Measurements from ENCODE around the gene FTO. TPM values are rescaled to one million over a fixed set of nuclear protein-coding genes. Genes with fewer than 3 reads are reported as not detected.

FTO gene
- total RNA-seq, 4 donors from 2014 or later: 62.0 to 90.1 (median 75.1) TPM

DNA sequence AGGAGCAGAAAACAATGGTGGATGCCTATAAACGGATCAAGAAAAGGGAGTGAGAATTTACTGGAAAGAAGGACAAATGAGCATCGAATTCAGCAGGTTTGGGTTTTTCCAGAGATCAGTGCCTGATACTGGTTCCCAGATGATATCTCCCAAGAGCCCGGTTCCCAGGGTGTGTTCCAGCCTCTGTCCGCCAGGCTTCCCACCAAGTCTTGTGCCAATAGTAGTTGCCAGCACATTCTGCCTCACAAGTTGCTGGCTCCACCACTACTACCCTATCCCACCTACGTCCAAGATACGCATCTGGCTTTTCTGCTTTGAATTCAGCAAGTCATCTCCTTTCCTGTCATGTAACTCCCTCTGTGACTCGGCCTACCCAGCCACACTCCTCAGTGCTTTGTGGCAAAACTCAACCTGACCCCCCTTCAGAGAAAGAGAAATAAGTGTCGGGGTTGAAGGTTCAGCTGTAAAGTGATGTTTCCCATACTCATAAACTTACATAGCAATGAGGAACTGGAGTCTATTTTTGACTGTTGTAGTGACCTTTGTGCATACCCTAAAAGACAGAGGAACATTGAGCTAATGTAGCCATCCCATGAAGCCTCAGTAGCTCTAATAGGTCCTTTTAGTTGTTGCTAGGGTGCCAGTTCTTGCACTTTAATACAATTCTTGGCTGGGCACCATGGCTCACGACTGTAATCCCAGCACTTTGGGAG, 305.7 kb downstream of the FTO start:
- TF ChIP-seq, protein P1, sequence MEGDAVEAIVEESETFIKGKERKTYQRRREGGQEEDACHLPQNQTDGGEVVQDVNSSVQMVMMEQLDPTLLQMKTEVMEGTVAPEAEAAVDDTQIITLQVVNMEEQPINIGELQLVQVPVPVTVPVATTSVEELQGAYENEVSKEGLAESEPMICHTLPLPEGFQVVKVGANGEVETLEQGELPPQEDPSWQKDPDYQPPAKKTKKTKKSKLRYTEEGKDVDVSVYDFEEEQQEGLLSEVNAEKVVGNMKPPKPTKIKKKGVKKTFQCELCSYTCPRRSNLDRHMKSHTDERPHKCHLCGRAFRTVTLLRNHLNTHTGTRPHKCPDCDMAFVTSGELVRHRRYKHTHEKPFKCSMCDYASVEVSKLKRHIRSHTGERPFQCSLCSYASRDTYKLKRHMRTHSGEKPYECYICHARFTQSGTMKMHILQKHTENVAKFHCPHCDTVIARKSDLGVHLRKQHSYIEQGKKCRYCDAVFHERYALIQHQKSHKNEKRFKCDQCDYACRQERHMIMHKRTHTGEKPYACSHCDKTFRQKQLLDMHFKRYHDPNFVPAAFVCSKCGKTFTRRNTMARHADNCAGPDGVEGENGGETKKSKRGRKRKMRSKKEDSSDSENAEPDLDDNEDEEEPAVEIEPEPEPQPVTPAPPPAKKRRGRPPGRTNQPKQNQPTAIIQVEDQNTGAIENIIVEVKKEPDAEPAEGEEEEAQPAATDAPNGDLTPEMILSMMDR (IDR thresholded peaks at IDR 0.05 in 4 of 5, conservative IDR thresholded peaks at IDR 0.05 in 1 of 5): no peak
- no peak for TF ChIP-seq POLR2A (IDR thresholded peaks at IDR 0.05)
- no peak overlapping the region for H3K4me3 ChIP-seq
- H3K4me1 ChIP-seq: peaks cover 0 to 10% of the 10 kb centered on the region in 2 donors
- in situ Hi-C loops (cut with MboI; ENCODE audit: low sequenced_read_pairs in 4 of 4): no loop called here
- H3K27me3 ChIP-seq: no peaks in the 10 kb centered on the region
- no peak for ATAC-seq
- no peaks in the 10 kb centered on the region for H3K9me3 ChIP-seq
- H3K27ac ChIP-seq: no peak overlapping the region
- intact Hi-C loops (cut with DNase I; ENCODE audit: low total_unique reads): no loop called here
- no peaks in the 10 kb centered on the region for H3K36me3 ChIP-seq
- DNase-seq: no peak

DNA sequence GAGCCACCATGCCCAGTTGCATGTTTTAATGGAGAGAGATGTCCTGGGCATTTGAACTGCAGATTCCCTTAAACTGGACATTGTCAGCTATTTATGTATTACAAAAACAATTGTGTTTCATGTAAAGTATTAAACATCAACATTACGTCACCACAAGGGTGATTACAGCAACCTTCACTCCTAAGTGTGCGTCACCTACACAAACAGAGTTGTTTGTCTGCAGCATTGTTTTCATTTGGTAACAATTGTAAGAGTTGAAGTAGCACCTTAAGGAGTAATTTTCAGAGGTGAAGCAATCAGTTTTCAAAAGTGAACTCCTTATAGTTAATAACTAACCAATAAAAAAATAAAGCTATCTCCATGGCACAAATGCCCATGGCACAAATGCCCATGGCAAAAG, 311.2 kb downstream of the FTO start:
- Histone ChIP-seq H3K4me3 (no peak overlapping the region), H3K27ac (no peak overlapping the region), H3K36me3 (no peaks in the 10 kb centered on the region), H3K27me3 (no peaks in the 10 kb centered on the region), H3K4me1 (no peaks in the 10 kb centered on the region), H3K9me3 (no peaks in the 10 kb centered on the region)
- in situ Hi-C loops (cut with MboI; ENCODE audit: low sequenced_read_pairs in 4 of 4): no loop called here
- no peak for TF ChIP-seq POLR2A (IDR thresholded peaks at IDR 0.05)
- TF ChIP-seq, protein P1 (IDR thresholded peaks at IDR 0.05 in 4 of 5, conservative IDR thresholded peaks at IDR 0.05 in 1 of 5): no peak
- ATAC-seq (no peak), DNase-seq (no peak)
- intact Hi-C loops (cut with DNase I; ENCODE audit: low total_unique reads): no loop called here

DNA sequence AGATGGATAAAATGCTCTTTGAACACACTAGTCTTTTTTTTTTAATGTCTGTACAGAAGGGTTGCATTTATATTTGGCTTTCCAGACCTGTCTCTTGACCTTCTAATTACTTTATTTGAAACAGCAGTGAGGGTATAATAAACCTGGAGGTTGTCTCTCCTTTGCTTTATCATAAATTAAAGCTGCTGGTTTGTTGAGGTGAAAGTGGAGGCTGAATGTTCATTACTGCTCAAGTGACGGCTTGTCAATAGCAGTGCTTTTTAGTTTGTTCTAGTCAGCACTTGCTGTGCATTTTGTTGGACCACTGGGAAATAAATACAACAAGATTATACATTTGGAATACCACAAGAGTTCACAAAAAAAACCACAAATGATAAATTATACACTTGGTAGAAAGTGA, 318.4 kb downstream of the FTO start:
- in situ Hi-C loops (cut with MboI; ENCODE audit: low sequenced_read_pairs in 4 of 4): no loop called here
- intact Hi-C loops (cut with DNase I; ENCODE audit: low total_unique reads): no loop called here
- no peak for ATAC-seq

DNA sequence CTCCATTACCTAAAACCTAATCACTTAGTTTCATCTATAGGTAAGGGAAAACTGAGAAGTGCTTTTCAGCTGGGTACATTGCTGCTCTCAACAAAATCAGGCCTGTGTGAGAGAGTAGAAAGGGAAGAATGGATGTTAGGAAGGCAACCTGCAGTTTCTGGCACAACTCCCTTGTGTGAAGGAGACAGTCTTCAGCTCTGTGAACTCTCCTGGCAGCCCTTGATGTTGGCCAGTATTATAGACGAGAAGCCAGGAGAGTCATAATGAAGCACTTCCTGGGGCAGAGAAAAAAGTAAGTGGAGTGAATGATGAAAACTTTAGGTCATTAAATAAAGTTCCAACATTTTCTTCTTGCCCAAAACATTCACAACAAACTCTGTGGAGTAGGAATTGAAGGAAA, 322.5 kb downstream of the FTO start:
- no peak for ATAC-seq
- no peaks in the 10 kb centered on the region for H3K4me1 ChIP-seq
- in situ Hi-C loops (cut with MboI; ENCODE audit: low sequenced_read_pairs in 4 of 4): no loop called here
- intact Hi-C loops (cut with DNase I; ENCODE audit: low total_unique reads): no loop called here
- no peak overlapping the region for H3K27ac ChIP-seq
- H3K9me3 ChIP-seq: no peaks in the 10 kb centered on the region
- H3K27me3 ChIP-seq: no peaks in the 10 kb centered on the region
- H3K36me3 ChIP-seq: no peaks in the 10 kb centered on the region
- TF ChIP-seq, protein P1 (IDR thresholded peaks at IDR 0.05 in 4 of 5, conservative IDR thresholded peaks at IDR 0.05 in 1 of 5): no peak
- TF ChIP-seq POLR2A (IDR thresholded peaks at IDR 0.05): no peak
- DNase-seq: no peak
- H3K4me3 ChIP-seq: no peak overlapping the region

More for the DNA sequence above, 318.4 kb downstream of the FTO start:
- Histone ChIP-seq H3K9me3 (no peaks in the 10 kb centered on the region), H3K36me3 (no peaks in the 10 kb centered on the region), H3K27me3 (no peaks in the 10 kb centered on the region), H3K27ac (no peak overlapping the region), H3K4me1 (no peaks in the 10 kb centered on the region), H3K4me3 (no peak overlapping the region)
- TF ChIP-seq, protein P1 (IDR thresholded peaks at IDR 0.05 in 4 of 5, conservative IDR thresholded peaks at IDR 0.05 in 1 of 5): no peak
- TF ChIP-seq POLR2A (IDR thresholded peaks at IDR 0.05): no peak
- DNase-seq: no peak

DNA sequence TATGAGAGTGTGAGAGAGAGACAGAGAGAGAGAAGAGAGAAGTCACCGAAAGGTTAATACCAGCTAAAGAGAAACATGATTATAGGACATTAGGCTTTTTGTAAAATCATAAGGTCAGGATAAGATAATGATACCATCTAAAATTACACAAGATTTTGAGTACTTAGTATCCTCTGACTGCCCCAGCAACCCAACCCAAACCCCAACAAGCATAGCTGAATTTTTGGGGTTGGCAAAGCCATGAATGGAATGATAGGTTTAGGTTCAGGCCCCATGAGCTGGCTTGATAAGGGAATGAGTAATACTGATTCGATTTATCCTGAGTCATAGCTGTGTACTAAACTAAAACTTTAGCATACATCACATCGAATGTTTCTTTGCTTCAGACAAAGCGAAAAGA, 323.1 kb downstream of the FTO start:
- H3K9me3 ChIP-seq: no peaks in the 10 kb centered on the region
- in situ Hi-C loops (cut with MboI; ENCODE audit: low sequenced_read_pairs in 4 of 4): no loop called here
- TF ChIP-seq, protein P1 (IDR thresholded peaks at IDR 0.05 in 4 of 5, conservative IDR thresholded peaks at IDR 0.05 in 1 of 5): no peak
- no peak for TF ChIP-seq POLR2A (IDR thresholded peaks at IDR 0.05)
- DNase-seq (no peak), ATAC-seq (no peak)
- H3K4me3 ChIP-seq: no peak overlapping the region
- H3K4me1 ChIP-seq: no peaks in the 10 kb centered on the region
- H3K27ac ChIP-seq: no peak overlapping the region
- no peaks in the 10 kb centered on the region for H3K27me3 ChIP-seq
- intact Hi-C loops (cut with DNase I; ENCODE audit: low total_unique reads): no loop called here
- H3K36me3 ChIP-seq: no peaks in the 10 kb centered on the region

Measured in gastrocnemius medialis (tissue), 4 donors.